ENCODE data around the gene CRYBG3. TPM values are rescaled to one million over a fixed set of nuclear protein-coding genes. Genes with fewer than 3 reads are reported as not detected.

Gene CRYBG3
- total and polyA plus RNA-seq, 2 of the 13 experiments (the other 11 are each of a cell fraction or from before 2014, with no cell fraction given), result 3.8 to 15.9 TPM

DNA sequence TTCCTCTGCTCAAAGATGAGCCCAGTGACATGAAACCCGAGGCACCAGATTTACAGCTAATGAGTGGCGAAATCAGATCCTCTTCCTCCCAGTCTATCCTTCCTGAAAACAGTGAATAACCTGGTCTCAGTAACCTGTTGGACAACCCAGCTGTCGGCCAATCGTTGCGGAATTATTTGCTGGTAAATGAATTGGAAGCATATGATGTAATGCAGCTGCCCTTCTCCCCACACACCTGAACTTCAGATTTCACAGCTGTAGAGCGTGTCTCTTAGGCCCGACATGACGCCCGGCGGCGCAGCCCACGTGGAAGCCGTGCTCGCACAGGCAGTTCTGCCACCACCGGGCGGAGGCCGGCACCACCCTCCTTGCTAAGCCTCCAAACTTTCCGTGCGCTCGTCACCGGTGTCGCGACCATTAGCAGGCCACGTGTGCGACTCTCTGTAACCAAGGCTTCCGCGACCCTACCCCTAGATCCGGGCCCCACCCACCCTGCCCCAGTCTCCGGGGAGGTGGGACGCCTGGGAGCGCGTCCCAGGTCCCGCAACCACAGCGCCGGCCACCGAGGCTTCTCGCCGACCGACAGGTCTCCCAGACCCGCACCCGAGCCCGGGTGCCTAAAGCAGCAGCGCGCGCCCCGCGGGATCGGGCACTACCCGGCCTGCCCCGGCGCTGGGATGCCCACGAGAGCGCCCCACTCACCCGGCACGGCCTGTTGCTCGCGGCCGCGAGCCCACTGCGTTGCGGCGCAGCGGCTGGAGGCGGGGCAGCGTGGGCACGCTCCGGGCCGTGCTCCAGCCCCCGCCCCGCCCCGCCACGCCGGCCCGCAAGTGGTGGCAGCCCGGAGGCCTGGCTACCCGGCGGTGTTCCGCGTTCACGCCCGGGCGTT lies 150.1 kb downstream of the CRYBG3 start, which contains the start of gene RIOX2 (continued):
- TF ChIP-seq U2AF2 (IDR thresholded peaks at IDR 0.05; ENCODE audit: low read depth, low read length), result no peak
- no peak; the same call in 1 of the 2 replicates for TF ChIP-seq GATAD1 (CRISPR knock-in tag; IDR thresholded peaks at IDR 0.05)
- peak; percentile 36; the same call in 1 of the 2 replicates for TF ChIP-seq NKX3-1 (CRISPR knock-in tag; IDR thresholded peaks at IDR 0.05)
- TF ChIP-seq AKNA (CRISPR knock-in tag; IDR thresholded peaks at IDR 0.05; ENCODE audit: borderline replicate concordance), result no peak
- 0 out of 2 replicates have a peak, but pooled peaks have one; percentile 58 for TF ChIP-seq MIER3 (CRISPR knock-in tag; IDR thresholded peaks at IDR 0.05; ENCODE audit: borderline replicate concordance)
- TF ChIP-seq ZBTB7A (CRISPR knock-in tag; IDR thresholded peaks at IDR 0.05), result no peak
- TF ChIP-seq SIX4 (CRISPR knock-in tag; IDR thresholded peaks at IDR 0.05), result 0 out of 2 replicates have a peak, but pooled peaks have one; percentile 12
- peak; percentile 50; the same call in 1 of the 2 replicates for TF ChIP-seq PITX1 (CRISPR knock-in tag; IDR thresholded peaks at IDR 0.05)
- peak; percentile 13; the same call in 1 of the 2 replicates for TF ChIP-seq GLI4 (CRISPR knock-in tag; IDR thresholded peaks at IDR 0.05; ENCODE audit: borderline replicate concordance)
- TF ChIP-seq ZNF724P (CRISPR knock-in tag; IDR thresholded peaks at IDR 0.05; ENCODE audit: borderline replicate concordance), result no peak
- TF ChIP-seq SMAD9 (CRISPR knock-in tag; IDR thresholded peaks at IDR 0.05), result no peak
- 0 out of 2 replicates have a peak, but pooled peaks have one; percentile 22 for TF ChIP-seq CREB1 (IDR thresholded peaks at IDR 0.05)
- TF ChIP-seq CREB1 (CRISPR knock-in tag; IDR thresholded peaks at IDR 0.05), result no peak
- TF ChIP-seq NR3C1 (CRISPR knock-in tag; IDR thresholded peaks at IDR 0.05), result no peak
- TF ChIP-seq ZNF225 (CRISPR knock-in tag; IDR thresholded peaks at IDR 0.05), result peak; percentile 81
- TF ChIP-seq ZBTB20 (CRISPR knock-in tag; IDR thresholded peaks at IDR 0.05; ENCODE audit: borderline replicate concordance, low read depth), result peak; percentile 67; the same call in 1 of the 2 replicates
- no peak for TF ChIP-seq ISX (CRISPR knock-in tag; conservative IDR thresholded peaks at IDR 0.05)
- 0 out of 2 replicates have a peak, but pooled peaks have one; percentile 45 for TF ChIP-seq ZNF790 (CRISPR knock-in tag; IDR thresholded peaks at IDR 0.05; ENCODE audit: borderline replicate concordance)
- peak; percentile 24; the same call in 1 of the 2 replicates for TF ChIP-seq TOPORS (CRISPR knock-in tag; IDR thresholded peaks at IDR 0.05)
- TF ChIP-seq ZNF780A (CRISPR knock-in tag; IDR thresholded peaks at IDR 0.05), result 0 out of 2 replicates have a peak, but pooled peaks have one; percentile 40
- peak; percentile 87 for TF ChIP-seq SAP130 (CRISPR knock-in tag; IDR thresholded peaks at IDR 0.05; ENCODE audit: low read depth)
- peak; percentile 71; the same call in 1 of the 2 replicates for TF ChIP-seq ZNF232 (CRISPR knock-in tag; IDR thresholded peaks at IDR 0.05; ENCODE audit: borderline replicate concordance)
- peak; percentile 65; the same call in 1 of the 2 replicates for TF ChIP-seq ZFP91 (CRISPR knock-in tag; IDR thresholded peaks at IDR 0.05; ENCODE audit: borderline replicate concordance)
- TF ChIP-seq POLR2AphosphoS5 (IDR thresholded peaks at IDR 0.05; ENCODE audit: low read depth, low read length), result peak; percentile 57
- 0 out of 2 replicates have a peak, but pooled peaks have one; percentile 20 for TF ChIP-seq AHR (CRISPR knock-in tag; IDR thresholded peaks at IDR 0.05)
